Adipocyte (in vitro differentiated cells): Measurements from ENCODE around the gene FAM9A.

ENCODE experiments used
- DNase-seq: peaks from one replicate; pipeline ENCODE4 v3.0.0-alpha.2; 2015; ENCODE audit warnings: low read depth
- H3K27me3 ChIP-seq: replicated peaks from 2 replicates; pipeline ENCODE4 v1.7.0; 2013; ENCODE audit warnings: mild to moderate bottlenecking, low read length, moderate library complexity; ENCODE audit not compliant: control insufficient read depth, insufficient read depth
- H3K36me3 ChIP-seq: 2 replicates; pipeline ENCODE4 v1.7.0; 2013; ENCODE audit warnings: low read length, mild to moderate bottlenecking, moderate library complexity; ENCODE audit not compliant: control insufficient read depth, insufficient read depth, severe bottlenecking
- H3K4me1 ChIP-seq: 2 replicates; pipeline ENCODE4 v1.7.0; 2013; ENCODE audit warnings: mild to moderate bottlenecking, low read length, moderate library complexity; ENCODE audit not compliant: control insufficient read depth, insufficient read depth
- H3K4me3 ChIP-seq: 2 replicates; pipeline ENCODE4 v1.7.0; 2013; ENCODE audit warnings: mild to moderate bottlenecking, low read length, moderate library complexity
- H3K9ac ChIP-seq: 2 replicates; pipeline ENCODE4 v1.7.0; 2013; ENCODE audit warnings: mild to moderate bottlenecking, low read length, moderate library complexity
- H3K9me3 ChIP-seq: 2 replicates; pipeline ENCODE4 v1.7.0; 2013; ENCODE audit warnings: mild to moderate bottlenecking, low read length, moderate library complexity; ENCODE audit not compliant: control insufficient read depth

Gene FAM9A

DNA sequence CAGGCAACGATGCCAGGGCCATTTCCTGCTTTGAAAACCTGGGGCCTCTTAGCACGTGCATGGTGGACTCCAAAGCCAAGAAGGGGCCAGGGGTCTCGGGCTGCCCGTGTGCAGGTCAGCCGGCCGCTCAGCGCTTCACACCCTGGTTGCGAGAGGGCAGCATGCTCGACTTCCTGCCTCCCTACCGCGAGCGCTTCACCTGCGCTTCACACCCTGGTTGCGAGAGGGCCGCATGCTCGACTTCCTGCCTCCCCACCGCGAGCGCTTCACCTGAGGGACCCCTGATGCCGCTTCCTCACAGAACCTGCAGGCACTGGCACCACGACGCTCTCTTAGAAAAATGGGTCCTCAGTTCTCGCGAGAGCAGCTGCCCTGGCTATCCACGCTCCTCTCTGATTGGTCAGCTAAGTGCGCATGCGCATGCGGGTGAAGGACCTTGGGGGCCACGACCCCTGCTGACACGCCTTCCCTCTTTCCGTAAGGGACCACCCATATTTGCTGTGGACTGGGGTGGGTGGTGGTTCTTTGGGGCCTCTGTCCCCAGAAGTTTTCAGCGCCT, at the start of gene FAM9A:
Gene FAM9A (minus strand): TSS at position 343 of the 559 bp plus-strand sequence. CDS start 1,212 bp downstream, outside the sequence.
- no peaks in the 10 kb centered on the region for H3K36me3 ChIP-seq
- H3K4me3 ChIP-seq, result no peak within 1 kb of the TSS
- no peaks in the 10 kb centered on the region for H3K4me1 ChIP-seq
- no peak for DNase-seq
- H3K27me3 ChIP-seq, result no peaks in the 10 kb centered on the region
- no peaks in the 10 kb centered on the region for H3K9me3 ChIP-seq
- no peak within 1 kb of the TSS for H3K9ac ChIP-seq

- Histone ChIP-seq H3K9ac (no peak overlapping the region), H3K9me3 (no peaks in the 10 kb centered on the region), H3K27me3 (peaks cover 3% of the 10 kb centered on the region), H3K36me3 (no peaks in the 10 kb centered on the region), H3K4me1 (peaks cover 27% of the 10 kb centered on the region), H3K4me3 (no peak overlapping the region)
- no peak for DNase-seq
Measured at GRCh38 chrX:8850478-8850877, 49.3 kb upstream of the FAM9A start.

DNA sequence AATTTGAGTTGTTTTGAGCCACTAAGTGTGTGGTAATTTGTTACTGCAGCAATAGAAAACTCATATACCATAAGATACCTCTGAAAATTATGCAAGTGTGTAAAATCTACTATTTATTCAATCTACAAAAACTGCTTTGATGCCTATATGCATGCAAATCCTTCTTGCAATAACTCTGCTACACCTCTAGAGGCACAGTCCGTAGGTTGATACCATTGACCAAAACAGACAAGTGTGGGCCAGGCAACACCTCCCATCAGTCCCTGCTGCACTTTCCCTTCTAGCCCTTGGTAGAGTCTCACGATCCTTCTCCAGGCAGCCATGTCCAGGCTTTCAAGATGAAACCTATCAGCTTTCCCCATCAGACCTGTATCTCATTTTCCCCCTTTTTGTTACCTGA, 48.8 kb upstream of the FAM9A start:
- H3K9ac ChIP-seq, result no peak overlapping the region
- no peaks in the 10 kb centered on the region for H3K36me3 ChIP-seq
- DNase-seq, result no peak
- H3K4me1 ChIP-seq, result peaks cover 27% of the 10 kb centered on the region
- no peaks in the 10 kb centered on the region for H3K9me3 ChIP-seq
- no peak overlapping the region for H3K4me3 ChIP-seq
- H3K27me3 ChIP-seq, result peaks cover 3% of the 10 kb centered on the region

DNA sequence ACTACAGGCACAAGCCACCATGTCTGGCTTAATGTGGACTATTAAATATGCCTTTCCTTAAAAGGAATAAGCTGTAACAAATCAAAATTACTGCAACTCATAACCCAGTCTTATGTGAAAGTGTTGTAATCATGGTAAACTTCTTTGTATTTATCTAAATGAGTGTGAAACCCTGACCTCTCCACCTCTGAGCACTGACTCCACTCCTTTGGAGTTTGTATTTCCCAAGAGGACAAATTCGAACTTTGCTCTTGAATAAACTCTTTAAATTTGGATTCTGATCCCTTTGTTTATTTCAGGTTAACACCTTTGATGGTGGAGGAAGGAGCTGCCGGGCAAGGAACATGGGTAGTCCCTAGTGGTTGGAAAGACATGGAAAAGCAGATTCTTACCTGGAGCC, 48.3 kb upstream of the FAM9A start:
- peaks cover 3% of the 10 kb centered on the region for H3K27me3 ChIP-seq
- H3K4me3 ChIP-seq, result no peak overlapping the region
- DNase-seq, result no peak
- H3K9ac ChIP-seq, result no peak overlapping the region
- H3K9me3 ChIP-seq, result no peaks in the 10 kb centered on the region
- no peaks in the 10 kb centered on the region for H3K36me3 ChIP-seq
- peaks cover 27% of the 10 kb centered on the region for H3K4me1 ChIP-seq

DNA sequence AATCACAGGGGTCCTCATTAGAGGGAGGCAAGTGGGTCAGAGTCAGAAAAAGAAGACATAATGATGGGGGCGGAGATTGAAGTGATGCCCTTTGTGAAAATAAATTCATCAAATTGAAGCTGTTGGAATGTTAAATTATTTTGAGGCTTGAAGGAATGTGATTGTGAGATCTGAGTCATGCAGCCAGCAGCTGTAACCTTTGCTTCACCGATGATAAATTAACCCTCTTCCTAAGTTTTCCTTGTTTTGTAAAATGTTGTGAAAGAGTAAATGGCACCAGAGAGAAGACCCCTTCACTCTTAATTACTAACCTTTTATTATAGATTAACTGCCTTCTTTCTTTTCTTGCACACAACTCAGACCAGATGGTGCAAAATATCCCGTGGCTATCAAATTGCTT, 47.7 kb upstream of the FAM9A start:
- H3K4me3 ChIP-seq, result no peak overlapping the region
- H3K27me3 ChIP-seq, result no peaks in the 10 kb centered on the region
- peaks cover 27% of the 10 kb centered on the region for H3K4me1 ChIP-seq
- no peak for DNase-seq
- no peaks in the 10 kb centered on the region for H3K9me3 ChIP-seq
- H3K9ac ChIP-seq, result no peak overlapping the region
- no peaks in the 10 kb centered on the region for H3K36me3 ChIP-seq

- H3K4me3 ChIP-seq, result no peak overlapping the region
- no peaks in the 10 kb centered on the region for H3K9me3 ChIP-seq
- no peak overlapping the region for H3K9ac ChIP-seq
- no peak for DNase-seq
- peaks cover 27% of the 10 kb centered on the region for H3K4me1 ChIP-seq
- no peaks in the 10 kb centered on the region for H3K36me3 ChIP-seq
- no peaks in the 10 kb centered on the region for H3K27me3 ChIP-seq
Measured at GRCh38 chrX:8848441-8848840, 47.3 kb upstream of the FAM9A start.

- Histone ChIP-seq H3K27me3 (no peaks in the 10 kb centered on the region), H3K36me3 (no peaks in the 10 kb centered on the region)
Measured at GRCh38 chrX:8847360-8847759, 46.2 kb upstream of the FAM9A start.

GRCh38 chrX:8846266-8846665, 45.1 kb upstream of the FAM9A start:
- Histone ChIP-seq H3K4me1 (peaks cover 27% of the 10 kb centered on the region), H3K27me3 (no peaks in the 10 kb centered on the region), H3K36me3 (no peaks in the 10 kb centered on the region), H3K9me3 (no peaks in the 10 kb centered on the region), H3K4me3 (no peak overlapping the region), H3K9ac (no peak overlapping the region)
- no peak for DNase-seq

More at GRCh38 chrX:8847360-8847759, 46.2 kb upstream of the FAM9A start:
- Histone ChIP-seq H3K9me3 (no peaks in the 10 kb centered on the region), H3K4me3 (no peak overlapping the region), H3K4me1 (peaks cover 27% of the 10 kb centered on the region), H3K9ac (peak overlapping the region; percentile 34)
- peak; percentile 8 for DNase-seq

GRCh38 chrX:8845469-8845868, 44.3 kb upstream of the FAM9A start:
- peak overlapping the region; percentile 51 for H3K4me3 ChIP-seq
- DNase-seq, result no peak
- peak overlapping the region; percentile 55 for H3K9ac ChIP-seq
- H3K9me3 ChIP-seq, result no peaks in the 10 kb centered on the region
- H3K4me1 ChIP-seq, result peaks cover 27% of the 10 kb centered on the region
- H3K27me3 ChIP-seq, result no peaks in the 10 kb centered on the region
- H3K36me3 ChIP-seq, result no peaks in the 10 kb centered on the region

GRCh38 chrX:8845060-8845459, 43.9 kb upstream of the FAM9A start:
- Histone ChIP-seq H3K36me3 (no peaks in the 10 kb centered on the region), H3K9me3 (no peaks in the 10 kb centered on the region), H3K27me3 (no peaks in the 10 kb centered on the region), H3K4me1 (peaks cover 27% of the 10 kb centered on the region), H3K9ac (peak overlapping the region; percentile 55), H3K4me3 (peak overlapping the region; percentile 51)
- DNase-seq, result no peak

DNA sequence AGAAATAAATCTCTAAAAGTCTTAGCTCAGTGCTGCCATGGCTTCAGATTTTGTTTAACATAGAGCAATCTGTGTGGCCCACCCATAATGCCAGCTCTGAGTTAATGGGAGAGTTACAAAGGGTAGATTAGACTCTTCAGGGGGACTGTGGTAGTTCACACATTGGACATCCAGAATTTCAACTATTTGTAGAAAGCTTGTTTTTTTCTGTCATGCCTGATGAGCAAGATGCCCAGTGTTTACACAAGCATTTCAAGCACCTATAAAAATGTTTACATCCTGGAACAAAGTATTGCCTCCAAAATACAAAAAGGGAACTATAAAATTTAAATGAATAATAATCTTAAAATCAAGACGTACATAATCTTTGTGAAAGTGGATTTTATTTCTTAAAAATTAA, 43.0 kb upstream of the FAM9A start:
- Histone ChIP-seq H3K9ac (no peak overlapping the region), H3K27me3 (no peaks in the 10 kb centered on the region), H3K4me3 (no peak overlapping the region), H3K4me1 (peaks cover 20% of the 10 kb centered on the region), H3K9me3 (no peaks in the 10 kb centered on the region), H3K36me3 (no peaks in the 10 kb centered on the region)
- DNase-seq, result no peak

DNA sequence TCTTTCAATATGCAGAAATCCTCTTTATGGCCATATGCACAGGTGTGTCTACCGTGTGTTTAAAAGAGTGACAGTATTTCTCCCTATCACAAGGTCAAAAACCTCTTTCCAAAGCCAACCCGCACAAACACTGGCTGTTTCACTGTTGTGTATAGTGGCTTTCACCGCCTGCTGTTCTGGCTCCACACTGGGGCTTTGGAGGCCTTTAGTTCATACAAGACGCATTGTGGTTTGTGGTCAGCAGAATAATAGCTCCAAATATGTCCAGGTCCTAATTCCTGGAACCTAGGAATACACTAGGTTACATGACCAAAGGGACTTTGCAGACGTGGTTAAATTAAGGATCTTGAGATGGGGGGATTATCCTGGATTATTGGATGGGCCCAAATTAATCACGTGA, 40.7 kb upstream of the FAM9A start:
- no peak overlapping the region for H3K9ac ChIP-seq
- H3K4me3 ChIP-seq, result no peak overlapping the region
- H3K36me3 ChIP-seq, result no peaks in the 10 kb centered on the region
- DNase-seq, result no peak
- peaks cover 1% of the 10 kb centered on the region for H3K4me1 ChIP-seq
- no peaks in the 10 kb centered on the region for H3K27me3 ChIP-seq
- H3K9me3 ChIP-seq, result no peaks in the 10 kb centered on the region
